K562 (cell line): ENCODE results near the gene RESP18. TPM values are rescaled to one million over a fixed set of nuclear protein-coding genes. Genes with fewer than 3 reads are reported as not detected.

Experiments
- ARID4B ChIP-seq: sonication (generic); formaldehyde crosslinking; IDR thresholded peaks from 2 replicates; pipeline ENCODE4 v1.8.0; 2022; ENCODE audit warnings: mild to moderate bottlenecking, missing genetic modification reagents
- EHMT2 ChIP-seq: fragments of 450-650 bp; IDR thresholded peaks from 2 replicates; pipeline ENCODE4 v1.6.1; 2018; ENCODE audit warnings: antibody characterized with exemption
- MAZ ChIP-seq, 2 experiments: fragments of 450-650 bp in 1 of 2; sonication (generic) in 1 of 2; formaldehyde crosslinking; IDR thresholded peaks in 1 of 2; conservative IDR thresholded peaks in 1 of 2; 2 replicates each; pipeline versions ENCODE4 v1.4.0 to v1.5.0; 2020; ENCODE audit warnings: mild to moderate bottlenecking in 1 of 2, missing genetic modification reagents in 1 of 2
- NUFIP1 ChIP-seq: fragments of 450-650 bp; IDR thresholded peaks from 2 replicates; pipeline ENCODE4 v1.6.1; 2018; ENCODE audit not compliant: partially characterized antibody
- SMAD4 ChIP-seq: fragments of 250-450 bp; sonication (Bioruptor Pico); conservative IDR thresholded peaks from 2 replicates; pipeline ENCODE4 v1.8.0; 2021; ENCODE audit warnings: inconsistent platforms, mild to moderate bottlenecking, moderate library complexity
- ZBTB33 ChIP-seq: sonication (generic); formaldehyde crosslinking; IDR thresholded peaks from 2 replicates; pipeline ENCODE4 v1.8.1; 2023; ENCODE audit warnings: mild to moderate bottlenecking, missing genetic modification reagents
- ZBTB40 ChIP-seq, 2 experiments: fragments of 450-650 bp in 1 of 2; sonication (generic) in 1 of 2; formaldehyde crosslinking in 1 of 2; IDR thresholded peaks; 2 replicates each; pipeline versions ENCODE4 v1.7.1 to v1.9.0; 2016 to 2022; ENCODE audit warnings: inconsistent platforms in 1 of 2, mild to moderate bottlenecking in 1 of 2, missing genetic modification reagents in 1 of 2
- ZNF75A ChIP-seq: fragments of 450-650 bp; formaldehyde crosslinking; IDR thresholded peaks from 2 replicates; pipeline ENCODE4 v1.4.0; 2020; ENCODE audit warnings: mild to moderate bottlenecking
- polyA plus RNA-seq, 8 experiments: library from polyadenylated mRNA; depleted of rRNA in 4 of 8; stranded (reverse) in 5 of 8; unstranded in 3 of 8; fragments of >200 nt; fragmentation: Nextera tagmentation in 2 of 8; fragmentation: Illumina TruSeq in 1 of 8; extraction: Ambion mirVana in 2 of 8; extraction: Trizol in 1 of 8; gene quantifications; 2 replicates each; pipeline versions ENCODE4 v1.2.1 to v1.2.3, GENCODE V29; 2011 to 2014; ENCODE audit warnings: inconsistent platforms in 1 of 8, missing spikeins in 1 of 8
- total RNA-seq, 7 experiments: library from RNA; depleted of rRNA in 6 of 7; stranded (reverse); fragments of >200 nt in 6 of 7; fragmentation: Illumina TruSeq in 2 of 7; extraction: Trizol in 2 of 7; gene quantifications; 2 replicates each; pipeline versions ENCODE4 v1.2.1 to v1.2.3, GENCODE V29; 2011 to 2021; ENCODE audit warnings: low replicate concordance in 1 of 7

The RESP18 gene
- total and polyA plus RNA-seq, 9 of the 15 experiments (the other 6 are each of a cell fraction or from before 2014, with no cell fraction given), result not detected

- TF ChIP-seq ARID4B (CRISPR knock-in tag) (peak; percentile 36; the same call in 1 of the 2 replicates), NUFIP1 (no peak), SMAD4 (CRISPR knock-in tag) (no peak), ZBTB40 (IDR thresholded peaks at IDR 0.05) (no peak), ZBTB40 (CRISPR knock-in tag; IDR thresholded peaks at IDR 0.05) (no peak), ZBTB33 (peak; percentile 44; the same call in 1 of the 2 replicates), ZNF75A (CRISPR knock-in tag) (no peak), EHMT2 (peak; percentile 95), MAZ (CRISPR knock-in tag; conservative IDR thresholded peaks at IDR 0.05 in 1 of 2, IDR thresholded peaks at IDR 0.05 in 1 of 2) (peak in 1 of 2 experiments; percentile 54; a peak in 1 of 4 replicates)
These were observed 857 bp downstream of the RESP18 start (continued) for GRCh38 chr2:219331560-219332213.
